GM21529 (cell line): ENCODE results near the gene PRSS21.

Source experiments
- ATAC-seq: cut with Tn5 transposase; IDR thresholded peaks from one replicate; pipeline ENCODE4 v1.9.1; 2021; ENCODE audit not compliant: unreplicated experiment

Gene PRSS21

DNA sequence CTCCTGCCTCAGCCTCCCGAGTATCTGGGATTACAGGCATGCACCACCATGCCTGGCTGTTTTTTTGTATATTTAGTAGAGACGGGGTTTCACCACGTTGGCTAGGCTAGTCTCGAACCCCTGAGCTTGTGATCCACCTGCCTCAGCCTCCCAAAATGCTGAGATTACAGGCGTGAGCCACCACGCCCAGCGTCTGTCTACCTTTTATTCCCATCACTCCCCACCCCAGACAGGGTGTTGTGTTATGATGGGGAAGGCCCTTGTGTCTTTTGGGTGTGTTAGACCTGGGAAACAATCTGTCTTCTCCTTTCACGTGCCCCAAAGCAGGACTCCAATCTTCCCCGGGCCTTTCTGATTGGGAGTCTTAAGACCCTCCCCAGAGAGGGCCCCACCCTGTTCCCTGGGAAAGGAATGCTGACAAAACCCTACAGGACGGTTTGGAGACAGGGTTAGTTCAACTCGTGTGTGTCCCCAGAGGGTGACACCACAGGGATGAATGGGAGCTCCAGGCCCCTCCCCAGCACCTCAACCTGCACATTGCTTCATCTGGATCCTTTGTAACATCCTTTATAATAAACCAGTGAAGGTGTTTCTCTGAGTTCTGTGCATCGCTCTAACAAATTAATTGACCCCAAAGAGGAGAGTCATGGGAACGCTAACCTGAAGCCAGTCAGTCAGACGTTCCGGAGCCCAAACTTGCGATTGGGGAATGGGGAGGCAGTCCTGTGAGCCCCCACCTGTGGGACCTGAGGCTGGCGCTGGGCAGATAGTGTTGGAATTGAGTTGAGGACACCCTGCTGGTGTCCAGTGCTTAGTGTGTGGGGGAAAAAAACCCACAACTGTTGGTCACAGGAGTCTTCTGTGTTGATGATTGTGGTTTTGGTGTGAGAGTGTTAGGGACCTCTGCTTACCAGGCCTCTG is 36.8 kb upstream of the PRSS21 start:
- ATAC-seq, result no peak

- ATAC-seq, result no peak
Measured at GRCh38 chr16:2782583-2783351, 34.3 kb upstream of the PRSS21 start.

- no peak for ATAC-seq
Measured at GRCh38 chr16:2783581-2784357, 33.3 kb upstream of the PRSS21 start.

- ATAC-seq, result no peak
Measured at GRCh38 chr16:2784358-2785100, 32.5 kb upstream of the PRSS21 start.

DNA sequence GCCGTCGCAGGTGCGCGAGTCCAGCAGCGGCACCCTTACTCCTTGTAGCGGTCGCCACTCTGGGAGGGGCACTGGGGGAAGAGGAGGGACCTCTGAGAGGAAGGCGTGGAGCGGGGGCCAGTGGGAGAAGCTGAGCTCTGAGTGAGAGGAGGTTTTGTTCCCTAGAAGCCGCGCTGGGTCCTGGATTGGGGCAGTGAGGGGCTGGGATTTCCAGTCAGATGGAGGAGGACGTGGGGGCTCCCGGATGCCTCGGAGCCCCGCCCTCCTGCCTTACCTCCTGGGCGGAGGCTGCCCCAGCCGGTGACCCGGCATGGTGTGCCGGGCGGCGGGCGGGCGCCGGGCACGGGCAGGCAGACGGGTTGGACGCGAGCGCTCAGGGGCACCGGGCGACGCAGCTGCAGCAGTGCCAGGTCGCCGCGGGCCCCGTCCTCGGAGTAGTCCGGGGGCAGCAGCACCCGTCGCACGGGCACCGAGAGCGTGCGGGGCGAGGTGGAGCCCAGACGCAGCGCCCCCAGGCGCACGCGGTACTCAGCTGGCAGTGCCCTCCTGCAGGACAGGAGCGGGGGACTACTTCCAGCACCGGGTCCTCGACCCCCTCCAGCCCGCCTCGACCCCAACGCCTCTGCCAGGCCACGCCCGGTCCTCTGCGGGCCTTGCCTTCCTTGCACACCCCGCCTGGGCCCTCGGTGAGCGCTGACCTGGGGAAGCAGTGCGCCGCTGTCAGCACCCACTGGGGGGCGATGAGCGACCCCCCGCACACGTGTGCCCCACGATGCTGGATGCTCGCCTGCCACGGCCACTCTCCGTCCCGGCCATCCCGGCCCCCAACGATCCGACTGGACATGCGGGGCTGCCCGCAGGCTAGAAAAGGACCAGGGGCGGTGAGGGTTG is 31.7 kb upstream of the PRSS21 start:
- ATAC-seq, result no peak

- ATAC-seq, result no peak
Measured at GRCh38 chr16:2786061-2786825, 30.8 kb upstream of the PRSS21 start.

DNA sequence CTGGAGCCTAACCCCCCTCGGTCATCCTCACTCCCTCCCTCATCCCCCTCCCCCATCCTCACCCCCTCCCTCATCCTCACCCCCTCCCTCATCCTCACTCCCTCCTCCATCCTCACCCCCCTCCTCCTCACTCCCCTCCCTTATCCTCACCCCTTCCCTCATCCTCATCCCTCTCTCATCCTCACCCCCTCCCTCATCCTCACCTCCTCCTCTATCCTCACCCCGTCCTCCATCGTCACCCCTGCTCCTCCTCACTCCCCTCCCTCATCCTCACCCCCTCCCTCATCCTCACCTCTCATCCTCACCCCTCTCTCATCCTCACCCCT is 30.2 kb upstream of the PRSS21 start:
- ATAC-seq, result no peak

GRCh38 chr16:2787406-2787805 is 29.6 kb upstream of the PRSS21 start, which contains the start of gene PRSS33:
Gene PRSS33 (minus strand): TSS chr16:2787560. CDS start chr16:2786547, 1,013 bp downstream.
- ATAC-seq, result no peak

- no peak for ATAC-seq
Measured at GRCh38 chr16:2787961-2788360, 29.1 kb upstream of the PRSS21 start.

DNA sequence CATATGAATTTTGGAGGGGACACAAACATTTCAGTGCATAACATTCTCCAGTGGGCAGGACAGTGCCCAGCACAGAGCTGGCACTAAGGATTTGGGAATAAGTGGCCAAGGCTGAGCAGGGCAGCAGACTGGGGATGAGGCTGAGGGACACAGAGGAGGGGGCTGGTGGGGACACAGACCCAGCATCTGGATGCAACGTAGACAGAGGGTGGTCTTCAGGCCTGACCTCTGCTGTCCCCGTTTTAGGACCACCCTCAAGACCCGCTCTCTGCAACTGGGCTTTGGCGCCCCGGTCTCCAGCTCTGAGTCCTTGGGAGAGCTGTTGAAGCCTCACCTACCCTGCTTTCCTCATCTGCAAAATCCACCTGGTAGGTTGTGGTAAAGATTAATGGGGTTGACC is 26.4 kb upstream of the PRSS21 start:
- no peak for ATAC-seq

- ATAC-seq, result no peak
Measured at GRCh38 chr16:2791174-2791573, 25.9 kb upstream of the PRSS21 start.

DNA sequence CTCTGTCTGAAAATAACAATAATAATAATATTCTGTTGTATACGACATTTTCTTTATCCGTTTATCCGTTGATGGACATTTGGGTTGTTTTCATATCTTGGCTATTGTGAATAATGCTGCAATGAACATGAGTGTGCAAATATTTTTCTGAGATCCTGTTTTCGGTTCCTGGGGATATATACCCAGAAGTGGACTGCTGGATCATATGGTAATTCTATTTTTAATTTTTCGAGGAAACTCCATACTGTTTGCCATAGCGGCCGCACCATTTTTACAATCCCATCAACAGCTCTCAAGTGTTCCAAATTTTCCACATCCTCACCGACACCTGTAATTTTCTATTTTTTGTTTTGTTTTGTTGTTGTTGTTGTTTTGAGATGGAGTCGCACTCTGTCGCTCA is 24.1 kb upstream of the PRSS21 start:
- no peak for ATAC-seq

DNA sequence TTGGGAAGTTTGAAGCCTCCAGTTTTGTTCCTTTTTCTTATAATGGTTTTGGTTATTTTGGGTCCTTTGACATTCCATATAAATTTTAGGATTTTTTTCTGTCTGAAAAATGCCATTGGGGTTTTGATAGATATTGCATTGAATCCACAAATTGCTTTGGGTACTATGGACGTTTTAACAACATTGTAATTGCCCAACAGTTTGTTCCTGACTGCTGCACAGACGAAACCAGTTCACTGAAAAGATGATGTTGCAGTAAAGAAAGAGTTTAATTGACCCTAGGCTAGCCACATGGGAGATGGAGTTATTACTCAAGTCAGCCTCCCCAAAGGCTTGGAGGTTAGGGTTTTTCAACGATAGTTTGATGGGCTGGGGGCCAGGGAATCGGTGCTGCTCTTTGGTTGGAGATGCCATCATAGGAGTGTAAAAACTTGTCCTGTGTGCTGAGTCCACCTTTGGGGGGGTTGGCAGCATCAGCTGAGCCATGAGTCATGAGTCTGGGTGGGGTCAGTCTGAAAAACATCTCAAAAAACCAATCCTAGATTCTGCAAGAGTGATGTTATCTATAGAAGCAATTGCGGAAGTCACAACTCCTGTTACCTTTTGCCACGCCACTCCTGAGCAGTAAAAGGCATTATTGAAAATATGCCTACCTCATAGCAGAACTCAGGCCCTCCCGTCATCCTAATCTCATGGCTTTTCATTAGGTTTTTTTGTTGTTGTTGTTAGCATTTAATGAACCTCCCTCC is 21.5 kb upstream of the PRSS21 start:
- ATAC-seq, result no peak

DNA sequence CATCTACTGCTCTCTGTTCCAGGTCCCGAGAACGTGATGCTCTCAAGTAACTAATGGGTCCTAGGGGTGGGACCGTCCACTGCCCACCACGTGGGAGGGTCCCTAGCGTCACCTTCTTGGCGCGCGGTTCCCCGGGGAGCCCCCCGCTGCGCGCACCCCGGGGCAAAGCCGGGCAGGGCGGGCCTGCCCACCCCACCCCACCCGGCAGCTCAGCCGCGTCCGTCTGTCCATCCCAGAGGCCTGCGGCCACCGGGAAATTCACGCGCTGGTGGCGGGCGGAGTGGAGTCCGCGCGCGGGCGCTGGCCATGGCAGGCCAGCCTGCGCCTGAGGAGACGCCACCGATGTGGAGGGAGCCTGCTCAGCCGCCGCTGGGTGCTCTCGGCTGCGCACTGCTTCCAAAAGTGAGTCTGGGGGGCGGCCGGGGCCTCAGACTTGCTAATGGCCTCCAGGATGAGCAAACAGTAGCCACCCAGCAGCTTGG is 18.3 kb upstream of the PRSS21 start:
- no peak for ATAC-seq

DNA sequence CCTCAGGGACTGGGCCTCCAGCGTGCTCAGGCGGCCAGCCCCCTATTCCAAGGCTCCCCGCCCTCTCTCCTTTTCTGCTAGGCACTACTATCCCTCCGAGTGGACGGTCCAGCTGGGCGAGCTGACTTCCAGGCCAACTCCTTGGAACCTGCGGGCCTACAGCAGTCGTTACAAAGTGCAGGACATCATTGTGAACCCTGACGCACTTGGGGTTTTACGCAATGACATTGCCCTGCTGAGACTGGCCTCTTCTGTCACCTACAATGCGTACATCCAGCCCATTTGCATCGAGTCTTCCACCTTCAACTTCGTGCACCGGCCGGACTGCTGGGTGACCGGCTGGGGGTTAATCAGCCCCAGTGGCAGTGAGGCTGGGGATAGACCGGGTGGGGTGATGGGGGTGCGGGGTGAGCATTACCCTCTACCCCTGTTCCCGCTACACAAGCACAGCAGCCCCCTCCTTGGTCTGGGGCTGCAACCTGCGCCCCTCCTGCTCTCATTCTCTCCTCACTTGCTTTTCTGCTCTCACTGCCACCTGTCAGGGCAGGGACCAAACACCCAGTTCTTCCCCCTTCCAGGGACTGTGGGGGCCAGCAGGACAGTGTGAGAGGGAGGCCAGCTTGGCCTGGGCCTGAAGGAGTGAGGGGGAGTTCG is 17.7 kb upstream of the PRSS21 start:
- ATAC-seq, result no peak

- no peak for ATAC-seq
Measured at GRCh38 chr16:2799859-2800226, 17.2 kb upstream of the PRSS21 start.

DNA sequence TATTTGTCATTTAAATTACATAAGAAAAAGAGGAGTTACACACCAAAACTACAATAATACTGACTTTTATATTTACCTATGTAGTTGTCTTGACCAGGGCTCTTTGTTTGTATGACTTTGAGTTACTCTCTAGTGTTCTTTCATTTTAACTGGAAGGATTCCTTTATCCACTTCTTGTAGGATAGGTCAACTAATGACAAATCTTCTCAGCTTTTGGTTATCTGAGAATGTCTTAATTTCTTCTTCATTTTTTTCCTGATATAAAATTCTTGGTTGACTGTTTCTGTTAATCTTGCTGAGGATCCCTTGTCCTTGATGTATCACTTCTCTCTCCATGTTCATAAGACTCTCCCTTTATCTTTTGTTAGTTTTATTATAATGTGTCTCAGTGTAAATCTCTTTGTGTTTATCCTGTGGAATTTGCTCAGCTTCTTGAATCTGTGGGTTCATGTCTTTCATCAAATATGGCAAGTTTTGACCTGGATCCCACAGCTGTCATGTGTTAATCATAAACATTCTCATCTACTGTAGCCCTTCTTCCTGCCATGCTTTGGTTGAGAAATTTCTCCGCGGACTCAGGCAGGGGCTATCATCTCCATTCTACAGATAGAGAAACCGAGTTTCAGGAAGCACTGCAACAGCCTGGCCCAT is 13.4 kb upstream of the PRSS21 start:
- ATAC-seq, result no peak
